A549 (cell line): ENCODE results near the gene WDR75.

Source experiments
- CEBPB ChIP-seq, 2 experiments: fragments of >200 bp in 1 of 2; sonication (Bioruptor Twin) in 1 of 2; formaldehyde crosslinking in 1 of 2; IDR thresholded peaks; 2 replicates each; pipeline ENCODE4 v1.6.1; 2012 to 2016
- CTCF ChIP-seq: fragments of >200 bp; sonication (Bioruptor Twin); formaldehyde crosslinking; IDR thresholded peaks from 3 replicates; pipeline ENCODE4 v1.5.1; 2016
- FOXS1 ChIP-seq: fragments of 250-450 bp; sonication (Bioruptor Pico); IDR thresholded peaks from 2 replicates; pipeline ENCODE4 v1.5.0; 2020; ENCODE audit warnings: mild to moderate bottlenecking, moderate library complexity
- MAX ChIP-seq: IDR thresholded peaks from 2 replicates; pipeline ENCODE4 v1.6.1; 2012
- POLR2A ChIP-seq: IDR thresholded peaks from 2 replicates; pipeline ENCODE4 v1.6.1; 2012; ENCODE audit warnings: mild to moderate bottlenecking, low read length
- USF2 ChIP-seq: fragments of 450-650 bp; IDR thresholded peaks from 2 replicates; pipeline ENCODE4 v1.6.1; 2014; ENCODE audit warnings: antibody characterized with exemption

GRCh38 chr2:189394525-189394924, 46.7 kb upstream of the WDR75 start:
- TF ChIP-seq POLR2A (no peak), CTCF (no peak), CEBPB (IDR thresholded peaks at IDR 0.05) (no peak), FOXS1 (no peak), USF2 (no peak), MAX (no peak)
